HFF-Myc (cell line): ENCODE data around the gene INVS.
"Not testable (repeated sequence)": the region's sequence is repeated elsewhere in the genome, so short reads cannot be mapped to it uniquely, and the experiment has no call there.

ENCODE experiments used
- DNase-seq: peaks from one replicate; pipeline ENCODE4 v3.0.0-alpha.2; 2011; ENCODE audit warnings: low read depth; ENCODE audit errors: extremely low read depth
- H3K4me3 ChIP-seq: replicated peaks from 2 replicates; pipeline ENCODE4 v1.5.1; 2011; ENCODE audit warnings: low read depth, mild to moderate bottlenecking, control low read depth, low read length
- TF ChIP-seq, protein P1 (sequence below): IDR thresholded peaks from 2 replicates; pipeline ENCODE4 v1.5.1; 2012; ENCODE audit warnings: mild to moderate bottlenecking, low read depth, low read length, control low read depth; ENCODE audit errors: missing control alignments

Gene INVS

DNA sequence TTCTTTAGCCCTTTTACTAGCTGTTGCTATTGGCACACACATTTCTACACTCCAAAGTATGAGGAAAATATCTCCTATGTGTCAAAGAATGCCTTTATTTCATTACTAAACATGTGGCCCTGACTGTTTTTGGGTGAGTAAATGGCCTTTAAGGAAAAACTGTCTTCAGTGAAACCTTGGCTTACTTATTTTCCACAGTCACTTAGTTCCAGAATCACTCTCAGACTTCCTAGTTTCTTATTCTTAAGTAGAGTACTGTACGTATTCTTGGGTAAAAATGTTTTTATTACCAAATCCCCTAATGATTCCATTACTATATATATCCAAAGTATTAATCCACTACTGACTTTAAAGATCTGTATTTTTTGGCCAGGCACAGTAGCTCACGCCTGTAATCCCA is 27.8 kb upstream of the INVS start:
- no peak overlapping the region for H3K4me3 ChIP-seq
- TF ChIP-seq, protein P1, sequence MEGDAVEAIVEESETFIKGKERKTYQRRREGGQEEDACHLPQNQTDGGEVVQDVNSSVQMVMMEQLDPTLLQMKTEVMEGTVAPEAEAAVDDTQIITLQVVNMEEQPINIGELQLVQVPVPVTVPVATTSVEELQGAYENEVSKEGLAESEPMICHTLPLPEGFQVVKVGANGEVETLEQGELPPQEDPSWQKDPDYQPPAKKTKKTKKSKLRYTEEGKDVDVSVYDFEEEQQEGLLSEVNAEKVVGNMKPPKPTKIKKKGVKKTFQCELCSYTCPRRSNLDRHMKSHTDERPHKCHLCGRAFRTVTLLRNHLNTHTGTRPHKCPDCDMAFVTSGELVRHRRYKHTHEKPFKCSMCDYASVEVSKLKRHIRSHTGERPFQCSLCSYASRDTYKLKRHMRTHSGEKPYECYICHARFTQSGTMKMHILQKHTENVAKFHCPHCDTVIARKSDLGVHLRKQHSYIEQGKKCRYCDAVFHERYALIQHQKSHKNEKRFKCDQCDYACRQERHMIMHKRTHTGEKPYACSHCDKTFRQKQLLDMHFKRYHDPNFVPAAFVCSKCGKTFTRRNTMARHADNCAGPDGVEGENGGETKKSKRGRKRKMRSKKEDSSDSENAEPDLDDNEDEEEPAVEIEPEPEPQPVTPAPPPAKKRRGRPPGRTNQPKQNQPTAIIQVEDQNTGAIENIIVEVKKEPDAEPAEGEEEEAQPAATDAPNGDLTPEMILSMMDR: no peak
- DNase-seq: no peak

DNA sequence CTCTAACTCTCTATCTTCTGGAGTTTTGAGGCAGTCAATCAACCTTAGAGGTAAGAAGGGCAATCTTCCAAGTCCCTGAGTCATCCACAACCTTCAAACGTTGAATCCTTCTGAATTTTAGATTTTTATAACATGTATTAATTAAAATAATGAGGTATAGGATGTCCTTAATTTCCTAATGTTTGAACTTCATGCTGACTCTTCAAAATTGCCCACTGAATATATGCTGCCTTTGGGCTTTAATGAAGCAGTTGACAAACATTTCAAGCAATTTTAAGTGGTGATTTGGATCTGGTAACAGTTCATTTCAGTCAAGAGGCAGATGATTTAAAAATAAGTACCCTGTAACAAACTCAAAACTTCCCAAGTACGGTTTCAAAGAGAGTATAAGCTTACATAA is 26.2 kb upstream of the INVS start:
- TF ChIP-seq, protein P1: no peak
- H3K4me3 ChIP-seq: no peak overlapping the region
- DNase-seq: no peak

DNA sequence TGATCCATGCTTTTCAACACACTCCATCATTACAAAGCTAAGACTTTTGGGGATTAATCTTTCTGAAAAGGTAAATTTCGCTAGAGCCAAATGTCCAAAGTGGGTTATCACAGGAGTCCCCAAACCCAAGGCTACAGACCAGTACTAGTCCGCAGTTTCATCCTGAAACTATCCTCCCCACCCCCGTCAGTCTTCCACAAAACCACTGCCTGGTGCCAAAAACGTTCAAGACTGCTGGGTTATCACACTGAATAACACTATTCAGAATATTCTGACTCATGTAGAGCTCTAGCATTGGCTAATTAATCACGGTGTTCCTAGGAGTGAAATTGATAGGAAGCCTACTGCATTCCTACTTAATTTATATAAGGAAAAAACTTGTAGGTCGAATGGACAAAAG is 24.9 kb upstream of the INVS start:
- TF ChIP-seq, protein P1: no peak
- no peak for DNase-seq

DNA sequence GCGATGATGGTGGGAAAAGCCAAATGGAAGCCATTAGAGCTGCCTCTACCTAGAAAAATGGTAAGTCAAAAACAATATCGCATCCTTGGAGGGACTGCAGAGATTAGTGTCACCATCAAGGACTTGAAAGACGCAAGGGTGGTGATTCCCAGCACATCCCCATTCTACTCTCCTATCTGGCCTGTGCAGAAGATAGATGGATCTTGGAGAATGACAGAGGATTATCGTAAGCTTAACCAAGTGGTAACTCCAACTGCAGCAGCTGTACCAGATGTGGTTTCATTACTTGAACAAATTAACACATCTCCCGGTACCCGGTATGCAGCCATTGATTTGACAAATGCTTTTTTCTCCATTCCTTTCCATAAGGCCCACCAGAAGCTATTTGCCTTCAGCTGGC is 24.1 kb upstream of the INVS start:
- TF ChIP-seq, protein P1: no peak
- no peak for DNase-seq
- H3K4me3 ChIP-seq: no peak overlapping the region

More for the DNA sequence above, 24.9 kb upstream of the INVS start:
- no peak overlapping the region for H3K4me3 ChIP-seq

DNA sequence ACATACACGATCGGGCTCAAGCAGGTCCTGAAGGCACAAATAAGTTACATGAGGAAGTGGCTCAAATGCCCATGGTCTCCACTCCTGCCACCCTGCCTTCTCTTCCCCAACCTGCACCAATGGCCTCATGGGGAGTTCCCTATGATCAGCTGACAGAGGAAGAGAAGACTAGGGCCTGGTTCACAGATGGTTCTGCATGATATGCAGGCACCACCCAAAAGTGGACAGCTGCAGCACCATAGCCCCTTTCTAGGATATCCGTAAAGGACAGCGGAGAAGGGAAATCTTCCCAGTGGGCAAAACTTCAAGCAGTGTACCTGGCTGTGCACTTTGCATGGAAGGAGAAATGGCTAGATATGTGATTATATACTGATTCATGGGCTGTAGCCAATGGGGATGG is 22.8 kb upstream of the INVS start:
- not testable (repeated sequence) for DNase-seq, H3K4me3 ChIP-seq

DNA sequence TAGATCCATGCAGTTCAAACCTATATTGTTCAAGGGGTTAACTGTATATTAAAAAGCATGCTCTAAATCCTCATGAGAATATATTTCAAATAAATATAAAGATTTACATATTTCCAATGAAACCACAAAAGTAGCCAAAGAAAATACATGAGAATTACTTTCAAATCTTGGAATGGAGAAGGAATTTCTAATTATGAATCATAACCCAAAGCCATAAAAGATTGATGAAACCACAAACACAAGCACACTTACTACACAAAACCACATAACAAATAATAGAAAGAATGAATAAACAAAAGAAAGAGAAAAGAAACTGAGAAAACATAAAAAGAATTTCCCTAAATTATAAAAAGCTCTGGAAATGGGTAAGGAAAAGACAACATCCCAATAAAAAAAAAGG is 16.3 kb upstream of the INVS start:
- TF ChIP-seq, protein P1: no peak
- no peak for DNase-seq
- no peak overlapping the region for H3K4me3 ChIP-seq

DNA sequence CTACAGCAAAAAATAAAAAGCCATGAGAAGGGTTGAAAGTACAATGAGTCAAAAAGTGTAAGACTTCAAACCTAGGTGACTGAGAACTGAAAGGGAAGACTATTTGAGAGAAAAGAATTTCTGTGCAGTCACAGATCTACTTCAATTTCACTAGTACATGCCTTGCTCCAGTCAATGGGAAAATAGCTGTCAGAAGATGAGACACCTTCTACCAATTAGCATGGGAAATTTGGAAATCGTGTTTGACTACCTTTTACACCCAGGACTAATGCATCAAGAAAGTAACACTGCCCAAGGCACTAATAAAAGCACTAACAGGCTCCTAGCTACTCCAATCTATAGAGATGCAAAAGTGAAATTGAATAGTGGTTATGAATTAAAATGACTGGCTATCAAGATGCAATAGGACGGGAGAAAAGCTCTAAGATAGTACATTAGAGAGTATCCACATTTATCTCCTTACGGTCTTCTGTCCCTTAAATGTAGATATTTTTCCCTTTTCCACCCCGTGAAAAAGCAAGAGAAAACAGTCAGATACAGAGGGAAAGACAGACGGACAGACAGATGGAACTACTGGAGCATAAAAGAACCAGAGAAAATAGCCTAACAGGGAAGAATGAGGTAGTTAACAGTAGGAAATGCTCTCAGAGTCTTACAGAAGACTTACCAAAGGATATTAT is 15.5 kb upstream of the INVS start:
- TF ChIP-seq, protein P1: no peak
- no peak for DNase-seq
- no peak overlapping the region for H3K4me3 ChIP-seq
